Epidermal melanocyte (primary cell): ENCODE measurements around the gene RHOA.

ENCODE experiments used
- DNase-seq: peaks from one replicate; pipeline ENCODE4 v3.0.0; 2011; ENCODE audit warnings: low spot score; ENCODE audit not compliant: insufficient read length

RHOA gene

DNA sequence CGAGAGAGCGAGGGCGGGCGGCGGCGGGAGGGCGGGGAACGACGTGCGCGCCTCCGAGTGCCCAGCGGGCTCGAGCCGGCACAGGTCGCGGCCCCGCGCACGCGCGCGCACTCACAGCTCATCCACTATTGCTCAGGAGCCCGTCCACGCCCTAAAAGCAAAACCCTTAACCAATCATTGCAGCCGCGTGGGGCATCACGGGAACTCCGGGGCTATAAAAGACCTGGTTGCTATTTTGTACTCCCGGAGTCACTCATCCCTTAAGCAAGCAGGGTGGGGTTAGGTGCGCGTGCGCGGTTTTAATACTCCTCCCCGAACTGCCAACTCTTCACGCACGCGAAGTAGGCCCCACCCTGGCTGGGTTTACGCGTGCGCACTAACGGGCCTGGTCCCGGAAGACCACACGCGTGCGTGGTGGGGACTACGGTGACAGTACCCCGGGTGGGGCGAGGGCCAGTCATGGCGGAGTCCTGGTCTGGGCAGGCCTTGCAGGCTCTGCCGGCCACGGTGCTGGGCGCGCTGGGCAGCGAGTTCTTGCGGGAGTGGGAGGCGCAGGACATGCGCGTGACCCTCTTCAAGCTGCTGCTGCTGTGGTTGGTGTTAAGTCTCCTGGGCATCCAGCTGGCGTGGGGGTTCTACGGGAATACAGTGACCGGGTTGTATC lies at the start of gene RHOA, which contains the start of gene TCTA:
Gene RHOA, minus strand, starts transcription at position 9 of the 664 bp plus-strand sequence. CDS start 36,387 bp downstream, outside the sequence.
Gene TCTA, plus strand, starts transcription at position 456 of the 664 bp plus-strand sequence. Its CDS starts 4 bp downstream, at position 460.
- peak; percentile 99 for DNase-seq

DNA sequence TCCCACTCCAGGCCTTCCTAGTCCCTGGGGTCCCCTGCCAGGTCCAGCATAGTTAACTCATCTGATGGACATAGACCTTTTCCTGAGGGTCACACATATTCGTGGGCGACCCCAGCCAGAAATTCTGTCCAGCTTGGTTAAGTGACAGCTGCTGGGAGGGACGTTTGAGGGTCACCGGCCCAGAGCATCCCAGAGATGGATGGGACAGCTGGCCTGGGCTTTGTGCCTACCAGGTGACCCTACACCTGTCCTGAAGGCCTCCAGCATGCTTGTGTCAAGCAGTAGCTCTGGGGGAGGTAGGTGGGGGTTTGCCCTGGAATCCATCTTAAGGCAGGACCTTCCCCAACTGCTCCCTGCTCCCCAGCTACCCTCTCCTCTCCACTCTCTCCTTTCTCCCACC lies 49.2 kb upstream of the RHOA start:
- DNase-seq, result no peak

DNA sequence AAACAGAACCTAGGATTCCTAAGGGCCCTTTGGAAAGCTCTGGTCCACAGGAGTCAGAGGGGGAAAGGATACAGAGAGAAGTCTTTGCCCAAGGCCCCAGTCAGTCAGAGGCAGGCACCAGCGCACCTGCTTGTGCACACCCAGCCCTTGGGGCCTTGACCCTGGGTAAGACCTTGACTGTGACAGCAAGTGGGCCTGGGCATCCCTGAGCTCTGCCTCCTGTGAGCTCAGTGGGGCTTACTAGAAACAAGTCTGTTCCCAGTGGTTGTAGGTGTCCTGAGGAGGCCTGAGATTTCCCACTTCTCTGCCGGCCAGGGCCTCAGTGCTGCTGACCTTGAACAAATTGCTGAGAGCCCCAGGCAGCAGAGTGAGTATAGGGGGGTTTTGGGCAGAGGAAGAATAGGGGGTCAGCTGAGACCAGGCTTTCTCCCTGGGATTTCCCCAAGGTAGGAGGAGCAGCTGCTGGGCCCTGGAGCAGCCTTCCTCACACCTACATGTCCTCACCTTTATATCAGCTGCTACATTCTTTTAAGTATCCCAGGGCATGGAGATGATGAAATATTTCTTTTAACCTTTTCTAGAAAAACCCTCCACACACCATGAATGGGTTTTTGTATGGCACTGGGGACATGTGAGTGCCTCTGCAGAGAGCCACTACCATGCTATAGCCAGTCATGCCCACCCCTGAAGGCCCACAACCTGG lies 48.6 kb upstream of the RHOA start:
- no peak for DNase-seq

DNA sequence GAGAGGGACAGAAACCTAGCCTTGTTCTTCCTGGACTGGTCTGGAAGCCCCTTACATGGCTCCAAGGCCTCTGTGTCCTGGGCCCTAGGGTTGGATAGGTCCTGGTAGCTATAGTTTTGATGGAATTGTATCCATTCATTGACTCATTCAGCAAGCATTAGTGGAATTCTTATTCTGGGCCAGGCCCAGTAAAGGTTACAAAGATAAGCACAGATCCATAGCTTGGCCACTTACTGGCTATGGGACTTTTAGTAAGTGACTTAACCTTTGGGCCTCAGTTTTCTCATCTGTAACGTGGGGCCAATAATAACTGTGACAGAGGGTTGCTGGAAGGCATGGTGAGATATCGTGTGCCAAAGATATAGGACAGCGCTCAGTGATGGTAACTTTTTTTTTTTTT lies 44.7 kb upstream of the RHOA start:
- DNase-seq, result no peak

DNA sequence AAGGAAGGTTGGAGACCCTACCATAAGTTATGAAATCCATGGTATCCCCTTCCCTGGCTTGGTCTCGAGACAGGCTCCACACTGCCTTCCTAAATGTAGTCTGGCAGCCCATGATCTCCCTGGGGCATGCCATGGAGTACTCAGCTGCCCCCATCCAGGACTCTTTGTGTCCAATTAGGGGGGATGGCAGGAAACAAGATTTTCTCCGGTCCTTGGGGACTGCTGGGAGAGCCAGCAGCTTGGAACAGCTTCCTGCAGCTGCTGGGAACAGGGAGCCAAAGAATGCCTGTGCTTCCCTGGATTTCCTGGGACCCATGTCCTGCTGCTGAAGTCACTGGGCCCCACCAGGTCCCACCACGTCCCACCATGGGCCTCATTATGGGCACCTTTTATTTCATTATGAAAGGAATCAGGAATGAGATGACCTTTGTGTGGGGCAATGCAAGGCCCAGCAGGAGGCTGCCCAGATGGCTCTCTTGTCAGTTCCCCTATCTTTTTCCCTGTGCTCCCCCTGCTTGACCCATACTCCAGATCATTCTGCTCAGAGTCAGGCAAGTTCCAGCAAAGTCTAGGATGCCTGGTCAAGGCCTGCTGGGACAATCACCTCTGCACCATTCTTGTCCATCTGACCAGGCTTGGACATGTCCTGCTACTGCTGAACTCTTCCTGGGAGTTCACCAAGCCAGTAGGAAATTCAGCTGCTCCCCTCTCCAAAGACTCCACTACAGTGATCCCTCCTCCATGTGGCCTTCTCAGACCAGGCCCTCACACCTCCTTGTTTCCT lies 43.3 kb upstream of the RHOA start:
- DNase-seq, result no peak

DNA sequence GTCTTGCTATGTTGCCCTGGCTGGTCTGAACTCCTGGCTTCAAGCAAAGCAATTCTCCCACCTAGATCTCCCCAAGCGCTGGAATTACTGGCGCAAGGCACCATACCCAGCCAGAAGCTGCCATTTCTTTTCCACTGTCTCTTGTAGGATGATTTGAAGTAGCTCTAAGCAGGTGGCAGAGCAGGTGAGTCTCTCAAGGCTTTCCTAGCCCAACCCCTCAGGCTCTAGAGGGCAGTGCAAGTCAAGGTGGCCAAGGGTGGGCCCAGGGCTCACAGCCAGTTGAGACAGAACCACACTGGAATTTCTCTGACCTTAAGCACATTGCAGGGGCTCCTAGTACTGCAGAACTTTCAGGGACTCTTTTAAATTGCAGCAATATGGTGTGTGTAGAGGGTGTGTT lies 42.7 kb upstream of the RHOA start:
- DNase-seq, result no peak

DNA sequence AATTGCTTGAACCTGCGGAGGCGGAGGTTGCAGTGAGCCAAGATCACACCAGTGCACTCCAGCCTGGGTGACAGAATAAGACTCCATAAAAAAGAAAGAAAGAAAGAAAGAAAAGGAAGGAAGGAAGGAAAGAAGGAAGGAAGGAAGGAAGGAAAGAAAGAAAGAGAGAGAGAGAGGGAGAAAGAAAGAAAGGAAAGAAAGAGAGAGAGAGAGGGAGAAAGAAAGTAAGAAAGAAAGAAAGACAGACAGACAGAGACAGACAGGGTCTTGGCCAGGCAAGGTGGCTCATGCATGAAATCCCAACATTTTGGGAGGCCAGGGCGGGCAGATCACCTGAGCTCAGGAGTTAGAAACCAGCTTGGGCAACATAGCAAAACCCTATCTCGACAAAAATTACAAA lies 41.8 kb upstream of the RHOA start:
- no peak for DNase-seq

DNA sequence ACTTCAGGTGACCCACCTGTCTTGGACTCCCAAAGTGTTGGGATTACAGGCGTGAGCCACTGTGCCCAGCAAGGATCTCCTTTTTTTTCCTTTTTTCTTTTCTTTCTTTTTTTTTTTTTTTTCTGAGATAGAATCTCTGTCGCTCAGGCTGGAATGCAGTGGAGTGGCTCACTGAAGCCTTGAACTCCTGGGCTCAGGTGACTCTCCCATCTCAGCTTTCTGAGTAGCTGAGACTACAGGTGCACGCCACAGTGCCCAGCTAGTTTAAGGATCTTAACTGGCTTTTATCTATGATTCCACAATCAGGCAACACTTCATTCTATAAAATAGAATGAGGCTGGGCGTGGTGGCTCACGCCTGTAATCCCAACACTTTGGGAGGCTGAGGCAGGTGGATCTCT lies 33.6 kb upstream of the RHOA start:
- DNase-seq, result no peak

DNA sequence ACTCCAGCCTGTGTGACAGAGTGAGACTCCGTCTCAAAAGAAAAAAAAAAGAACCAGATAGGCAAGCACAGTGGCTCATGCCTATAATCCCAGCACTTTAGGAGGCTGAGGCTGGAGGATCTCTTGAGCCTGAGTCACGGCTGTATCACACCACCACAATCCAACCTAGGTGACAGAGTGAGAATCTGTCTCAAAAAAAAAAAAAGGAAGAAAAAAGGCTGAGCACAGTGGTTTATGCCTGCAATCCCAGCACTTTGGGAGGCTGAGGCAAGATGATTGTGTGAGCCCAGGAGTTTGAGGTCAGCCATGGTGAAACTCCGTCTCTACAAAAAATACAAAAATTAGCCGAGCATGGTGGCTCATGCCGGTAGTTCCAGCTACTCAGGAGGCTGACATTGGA lies 23.0 kb upstream of the RHOA start:
- no peak for DNase-seq

DNA sequence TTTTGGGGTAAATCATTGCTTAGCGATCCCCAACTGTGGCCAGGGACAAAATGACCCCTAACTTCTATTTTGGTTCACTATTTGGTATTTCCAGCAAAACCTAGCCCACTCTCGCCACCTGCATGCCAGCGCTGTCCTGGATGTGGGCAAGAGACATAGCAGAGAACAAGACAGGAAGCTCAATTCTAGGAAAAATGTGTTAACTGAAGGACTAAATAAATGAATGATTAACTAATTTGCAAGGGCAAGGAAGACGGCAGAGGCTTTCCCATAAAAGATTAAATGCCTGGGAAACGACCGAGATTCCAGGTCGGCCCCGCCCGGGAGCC lies 16.9 kb upstream of the RHOA start:
- DNase-seq, result no peak

DNA sequence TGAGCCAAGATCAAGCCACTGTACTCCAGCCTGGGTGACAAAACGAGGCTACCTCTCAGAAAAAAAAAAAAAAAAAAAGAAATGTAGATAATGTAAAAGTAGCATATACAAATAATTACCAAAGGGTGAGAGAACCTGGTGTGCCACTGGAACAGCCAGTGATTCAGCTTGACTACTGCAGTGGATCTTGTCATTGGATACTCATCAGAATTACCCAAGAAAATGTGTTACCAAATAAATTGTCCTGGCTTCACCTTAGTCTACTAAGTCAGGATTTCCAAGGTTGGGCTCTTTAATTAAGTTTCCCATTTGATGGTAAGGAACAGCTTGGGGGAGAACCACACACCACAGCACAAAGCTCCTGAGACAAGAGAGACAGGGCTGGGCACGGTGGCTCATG lies 15.8 kb upstream of the RHOA start:
- no peak for DNase-seq

DNA sequence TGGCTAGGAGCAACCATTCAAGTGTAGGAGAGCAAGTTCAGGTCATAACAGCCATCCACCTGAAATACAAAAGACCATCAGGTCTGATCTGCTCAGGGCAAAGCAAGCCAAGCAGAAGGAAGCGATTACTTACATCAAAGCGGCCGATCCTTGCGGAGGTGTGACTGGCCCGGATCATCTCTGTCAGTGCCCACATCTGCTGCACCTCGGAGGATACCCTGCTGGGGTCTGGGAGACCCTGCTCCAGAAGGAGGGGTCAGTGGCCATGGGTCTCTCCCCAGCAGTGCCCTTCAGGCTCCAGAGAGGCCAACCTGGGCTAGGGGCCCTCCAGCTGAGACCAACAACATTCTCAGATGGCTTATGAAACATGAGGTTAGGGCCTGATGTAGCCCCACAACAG lies 13.0 kb upstream of the RHOA start:
- no peak for DNase-seq

DNA sequence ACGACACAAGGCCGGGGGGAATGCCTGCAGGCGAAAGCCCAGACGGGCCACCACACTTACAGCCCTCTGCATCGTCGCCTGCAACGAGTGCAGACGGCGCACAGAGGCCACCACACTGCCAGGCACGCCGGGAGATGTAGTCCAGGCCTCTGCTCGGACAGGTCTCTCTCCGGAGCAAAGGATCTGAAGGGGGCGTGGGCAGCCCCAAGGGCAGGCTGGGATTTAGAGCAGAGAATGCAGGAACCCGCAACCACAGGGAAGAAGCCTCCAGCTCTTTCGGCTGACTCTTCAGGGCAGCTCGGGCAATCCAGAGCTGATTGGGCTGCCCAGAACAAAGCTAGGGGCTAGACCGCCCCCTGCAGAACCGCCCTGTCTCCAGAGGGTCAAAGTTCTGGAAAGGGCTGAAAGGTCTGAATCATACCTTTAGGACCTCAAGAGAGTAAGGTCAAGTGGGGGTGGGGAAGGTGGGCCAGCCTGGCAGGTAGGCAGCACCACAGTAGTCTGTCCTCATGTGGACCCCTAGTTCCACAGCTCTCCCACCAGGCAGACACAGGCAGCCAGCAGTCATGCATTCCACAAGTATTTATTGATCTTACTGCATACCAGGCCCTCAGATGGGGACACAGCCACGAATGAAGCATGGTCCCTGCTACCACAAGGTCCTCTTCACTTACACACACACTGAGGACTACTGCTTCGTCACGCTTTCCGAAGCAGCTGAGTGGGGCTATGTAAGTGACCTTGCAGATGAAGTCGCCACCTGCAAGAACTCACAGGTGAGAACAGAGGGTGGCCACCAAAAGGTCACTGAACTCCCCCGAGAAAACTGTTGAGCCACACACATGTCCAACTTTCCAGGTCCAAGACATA lies 10.8 kb upstream of the RHOA start, which contains the start of gene AMT:
Gene AMT, minus strand, starts transcription at position 95 of the 870 bp plus-strand sequence. Its CDS starts 23 bp downstream, at position 72.
- no peak for DNase-seq

DNA sequence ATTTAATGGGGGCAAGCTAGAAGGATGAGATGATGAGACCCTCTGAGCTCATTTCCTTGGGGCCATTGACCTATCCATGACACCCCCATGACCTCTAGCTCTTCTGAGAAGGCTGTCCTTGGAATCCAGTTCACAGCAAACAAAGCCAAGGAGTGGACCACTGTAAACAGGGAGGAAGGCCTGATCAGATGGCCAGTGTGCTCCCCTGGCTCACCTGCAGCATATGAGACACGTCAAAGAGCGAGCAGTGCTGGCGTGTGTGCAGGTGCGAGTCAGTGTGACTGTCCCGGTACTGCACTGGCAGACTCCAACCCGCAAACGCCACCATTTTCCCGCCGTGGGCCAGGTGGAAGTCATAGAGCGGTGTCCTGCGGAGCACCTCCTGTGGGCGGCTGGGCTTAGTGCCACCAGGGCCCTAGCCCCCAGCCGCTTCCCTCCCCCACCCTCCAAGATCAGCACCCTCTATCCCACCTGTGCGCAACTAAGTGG lies 10.2 kb upstream of the RHOA start:
- DNase-seq, result no peak

DNA sequence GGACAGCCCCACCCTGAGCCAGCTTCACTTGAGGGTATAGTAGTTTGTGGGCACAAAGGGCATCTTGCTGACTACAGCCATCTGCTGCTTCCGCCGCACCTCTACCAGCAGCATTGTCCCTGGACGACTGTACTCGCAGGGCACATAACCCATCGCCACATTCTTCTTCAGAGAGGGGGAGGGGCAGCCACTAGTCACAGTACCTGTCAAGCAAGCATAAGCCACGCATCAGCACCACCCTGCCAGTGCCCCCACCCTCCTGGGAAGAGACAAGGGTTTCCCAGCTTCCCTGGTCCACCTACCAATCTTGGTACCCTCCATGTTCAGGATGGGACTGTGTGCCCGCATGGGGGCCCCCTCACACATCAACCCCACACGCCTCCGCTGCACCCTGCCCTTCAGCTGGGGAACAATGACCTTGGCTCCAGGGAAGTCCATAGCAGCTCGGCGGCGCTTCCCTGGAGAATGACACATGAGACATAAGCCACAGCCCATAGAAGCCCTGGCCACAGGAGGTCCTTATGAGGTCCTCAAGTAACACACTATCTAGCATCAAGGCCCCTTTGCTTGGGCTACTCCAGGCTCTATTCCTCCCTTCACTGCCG lies 5.8 kb upstream of the RHOA start:
- DNase-seq, result no peak

DNA sequence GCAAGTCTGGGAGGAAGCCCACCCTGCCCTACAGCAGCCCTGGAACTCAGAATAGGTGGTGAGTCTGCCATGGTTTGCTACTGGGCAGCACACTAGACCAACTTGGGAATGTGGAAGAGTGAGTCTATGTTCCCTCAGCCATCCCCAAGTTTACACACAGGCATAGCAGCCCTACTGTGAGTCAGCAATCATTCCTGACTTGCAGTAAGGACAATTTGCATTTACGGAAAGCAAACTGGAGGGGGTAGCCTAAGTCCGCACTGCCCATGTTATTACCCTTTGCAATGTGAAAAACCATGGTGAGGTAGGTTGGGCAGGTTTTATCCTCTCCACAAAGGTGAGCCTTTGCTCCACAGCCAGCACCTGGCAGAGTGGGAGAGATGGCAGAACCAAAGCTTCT lies 5.1 kb upstream of the RHOA start:
- DNase-seq, result no peak

DNA sequence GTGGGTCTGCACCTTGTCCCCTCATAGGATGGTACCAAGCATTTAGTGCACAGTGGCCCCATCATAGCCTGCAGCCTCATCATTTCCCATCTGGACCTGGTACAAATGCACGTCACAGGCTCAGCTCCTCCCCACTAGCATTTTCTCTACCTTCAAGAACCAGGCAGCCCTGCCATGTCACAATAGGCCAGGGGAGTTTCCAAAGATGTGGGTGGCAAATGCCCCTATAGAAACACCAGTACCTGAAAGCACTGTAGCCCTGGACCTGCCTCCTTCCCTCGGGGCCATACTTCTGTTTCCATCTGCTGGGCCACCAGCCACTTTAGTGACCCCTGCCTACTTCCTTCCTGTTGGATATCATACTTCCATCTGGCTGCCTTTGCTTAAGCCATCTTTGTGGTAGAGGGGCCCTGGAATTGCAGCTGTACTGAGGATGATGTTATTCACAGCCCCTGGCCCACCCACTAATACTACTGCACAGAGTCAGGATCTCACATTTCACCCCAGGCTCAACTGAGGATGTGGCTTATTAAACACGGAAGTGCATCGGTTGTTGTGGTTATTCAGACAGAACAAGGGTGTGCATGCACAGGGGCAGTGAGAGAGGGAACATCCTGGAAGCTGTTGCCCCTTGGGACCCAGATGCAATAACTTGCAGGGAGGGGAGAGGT lies 4.3 kb upstream of the RHOA start:
- DNase-seq, result no peak

DNA sequence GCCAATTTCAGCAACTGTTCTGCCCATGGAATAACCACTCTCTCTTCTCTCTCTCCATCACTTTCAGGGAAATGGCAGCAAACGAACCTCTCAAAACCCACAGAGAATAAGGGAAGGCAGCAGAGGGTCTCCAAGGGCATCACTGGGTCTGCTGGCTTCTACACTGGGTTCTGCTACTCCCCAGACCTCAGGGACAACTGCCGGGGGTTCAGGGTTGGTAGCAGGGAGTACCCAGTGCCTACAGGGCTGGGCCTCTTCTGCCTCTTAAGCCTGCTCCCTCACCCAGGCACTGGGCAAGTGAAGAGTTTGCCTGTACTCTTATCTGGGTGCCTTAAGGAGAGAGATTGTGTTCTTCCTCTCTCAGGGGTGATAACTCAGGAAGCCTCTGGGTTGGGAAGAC lies 3.0 kb upstream of the RHOA start:
- DNase-seq, result no peak

DNA sequence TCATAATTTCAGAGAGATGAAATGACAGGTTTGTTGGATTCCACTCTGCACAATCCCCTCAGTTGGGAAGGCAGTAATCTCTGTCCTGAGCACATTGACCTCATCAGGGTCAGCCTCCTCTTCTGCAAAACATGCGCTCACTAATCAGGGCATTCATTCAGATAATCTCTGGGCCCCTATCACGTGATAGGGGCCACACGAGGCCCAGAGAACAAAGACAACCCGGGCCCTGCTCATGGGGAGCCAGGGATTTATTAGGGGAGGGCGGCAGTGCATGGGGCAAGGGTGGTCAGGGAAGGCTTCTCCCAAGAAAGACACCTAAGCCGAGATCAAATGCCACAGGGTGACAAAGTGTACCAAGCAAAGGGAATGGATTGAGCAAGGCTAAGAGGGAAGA lies 1.6 kb upstream of the RHOA start:
- DNase-seq, result no peak

DNA sequence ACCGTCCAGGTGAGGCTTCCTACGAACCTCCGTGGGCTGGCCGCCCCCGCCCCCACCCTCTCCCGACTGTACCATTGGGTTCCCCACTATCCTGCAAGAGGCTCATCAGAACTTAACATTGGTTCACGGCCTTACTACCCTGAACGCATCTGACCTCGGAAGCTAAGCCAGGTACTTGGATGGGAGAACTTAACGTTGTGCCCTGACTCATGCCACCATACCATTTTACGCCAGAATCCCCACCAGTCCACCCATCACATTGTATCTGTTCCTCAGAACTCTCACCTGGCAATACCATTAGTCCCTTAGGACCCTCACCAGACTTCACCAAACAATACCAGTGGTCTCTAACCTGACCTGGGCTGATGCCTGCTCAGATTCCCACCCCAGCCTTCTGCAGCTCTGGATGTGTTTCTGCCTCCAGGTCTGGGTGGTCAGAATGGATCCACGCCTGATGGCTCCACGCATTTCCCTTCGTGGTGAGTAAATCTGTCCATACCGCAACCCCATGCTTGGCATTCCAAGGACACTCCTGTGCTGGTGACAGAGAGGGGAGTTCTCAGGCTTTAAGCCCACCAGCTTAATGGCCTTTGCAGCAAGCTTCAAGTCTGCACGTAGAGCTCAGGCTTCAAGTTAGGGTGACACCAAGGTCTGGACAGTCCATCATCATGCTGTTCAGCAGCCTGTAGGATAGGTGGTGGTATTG lies 1.0 kb upstream of the RHOA start:
- DNase-seq, result no peak
